IPS-NIHi7 (cell line): ENCODE measurements around the gene CCT8L2.
"Not testable (repeated sequence)": the region's sequence is repeated elsewhere in the genome, so short reads cannot be mapped to it uniquely, and the experiment has no call there.

Experiments used
- DNase-seq: peaks from one replicate; pipeline ENCODE4 v3.0.0; 2012; ENCODE audit warnings: mixed read lengths; ENCODE audit errors: extremely low spot score

CCT8L2 gene

GRCh38 chr22:16592710-16593109, at the start of gene CCT8L2:
Gene CCT8L2 (minus strand): TSS chr22:16592810. CDS start chr22:16592550, 260 bp downstream.
- DNase-seq: not testable (repeated sequence)

- DNase-seq: not testable (repeated sequence)
These were observed 42.8 kb upstream of the CCT8L2 start for GRCh38 chr22:16635442-16635841.

GRCh38 chr22:16634092-16634491, 41.5 kb upstream of the CCT8L2 start:
- DNase-seq: not testable (repeated sequence)

GRCh38 chr22:16628476-16628875, 35.9 kb upstream of the CCT8L2 start:
- DNase-seq: not testable (repeated sequence)

- DNase-seq: not testable (repeated sequence)
These were observed 32.4 kb upstream of the CCT8L2 start for GRCh38 chr22:16625018-16625417.

GRCh38 chr22:16623595-16623994, 31.0 kb upstream of the CCT8L2 start:
- DNase-seq: not testable (repeated sequence)

- DNase-seq: not testable (repeated sequence)
These were observed 24.9 kb upstream of the CCT8L2 start for GRCh38 chr22:16617516-16617915.

- DNase-seq: not testable (repeated sequence)
These were observed 23.9 kb upstream of the CCT8L2 start for GRCh38 chr22:16616390-16616938.

GRCh38 chr22:16615606-16616245, 23.1 kb upstream of the CCT8L2 start:
- DNase-seq: not testable (repeated sequence)

- DNase-seq: no peak
These were observed 17.1 kb upstream of the CCT8L2 start for GRCh38 chr22:16609548-16610261.

- DNase-seq: no peak
These were observed 16.3 kb upstream of the CCT8L2 start for GRCh38 chr22:16608931-16609330.

- not testable (repeated sequence) for DNase-seq
These were observed 11.8 kb upstream of the CCT8L2 start for GRCh38 chr22:16604257-16604998.

- not testable (repeated sequence) for DNase-seq
These were observed 11.2 kb upstream of the CCT8L2 start for GRCh38 chr22:16603770-16604242.

- no peak for DNase-seq
These were observed 10.8 kb upstream of the CCT8L2 start for GRCh38 chr22:16603448-16603768.

GRCh38 chr22:16602728-16603447, 10.3 kb upstream of the CCT8L2 start:
- not testable (repeated sequence) for DNase-seq

- DNase-seq: not testable (repeated sequence)
These were observed 9.7 kb upstream of the CCT8L2 start for GRCh38 chr22:16602224-16602727.

- DNase-seq: no peak
These were observed 9.0 kb upstream of the CCT8L2 start for GRCh38 chr22:16601437-16602223.

GRCh38 chr22:16600644-16601436, 8.2 kb upstream of the CCT8L2 start:
- DNase-seq: not testable (repeated sequence)

GRCh38 chr22:16599648-16600047, 7.0 kb upstream of the CCT8L2 start:
- DNase-seq: not testable (repeated sequence)

- DNase-seq: not testable (repeated sequence)
These were observed 2.6 kb upstream of the CCT8L2 start for GRCh38 chr22:16595251-16595650.
